Esophagus squamous epithelium (tissue), 4 donors: ENCODE data around the gene ATP8B4.

ENCODE experiments used
- POLR2A ChIP-seq, 4 donors: fragments of 450-650 bp; IDR thresholded peaks; one replicate each; pipeline ENCODE4 v1.6.1; 2017; ENCODE audit warnings: antibody characterized with exemption in 4 of 4, mild to moderate bottlenecking in 4 of 4, moderate library complexity in 3 of 4
- TF ChIP-seq, protein P1 (sequence below), 6 experiments: fragments of 450-650 bp in 4 of 6; fragments of 200-600 bp in 2 of 6; sonication (generic) in 2 of 6; IDR thresholded peaks; one replicate each; pipeline ENCODE4 v1.5.1; 2016 to 2019; ENCODE audit warnings: antibody characterized with exemption in 6 of 6, mild to moderate bottlenecking in 4 of 6, moderate library complexity in 4 of 6

DNA sequence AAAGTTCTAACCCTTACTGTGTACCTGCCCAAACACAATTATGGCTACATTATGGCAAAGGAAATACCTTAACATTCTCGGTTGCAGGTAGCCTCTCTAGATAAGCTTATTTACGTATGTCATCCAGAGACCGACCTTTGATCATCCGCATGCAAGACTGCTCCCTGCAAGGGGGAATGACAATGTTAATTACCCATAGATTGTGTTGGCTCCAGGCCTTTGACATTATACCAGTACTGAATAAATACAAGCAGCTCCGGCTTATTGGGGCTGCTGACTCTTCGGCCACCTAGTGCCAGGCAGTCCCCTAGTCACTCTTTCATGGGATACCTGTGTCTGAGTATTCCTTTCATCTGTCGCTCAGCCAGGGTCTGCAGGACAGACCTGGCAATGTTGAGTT lies 274.6 kb downstream of the ATP8B4 start:
- TF ChIP-seq, protein P1, sequence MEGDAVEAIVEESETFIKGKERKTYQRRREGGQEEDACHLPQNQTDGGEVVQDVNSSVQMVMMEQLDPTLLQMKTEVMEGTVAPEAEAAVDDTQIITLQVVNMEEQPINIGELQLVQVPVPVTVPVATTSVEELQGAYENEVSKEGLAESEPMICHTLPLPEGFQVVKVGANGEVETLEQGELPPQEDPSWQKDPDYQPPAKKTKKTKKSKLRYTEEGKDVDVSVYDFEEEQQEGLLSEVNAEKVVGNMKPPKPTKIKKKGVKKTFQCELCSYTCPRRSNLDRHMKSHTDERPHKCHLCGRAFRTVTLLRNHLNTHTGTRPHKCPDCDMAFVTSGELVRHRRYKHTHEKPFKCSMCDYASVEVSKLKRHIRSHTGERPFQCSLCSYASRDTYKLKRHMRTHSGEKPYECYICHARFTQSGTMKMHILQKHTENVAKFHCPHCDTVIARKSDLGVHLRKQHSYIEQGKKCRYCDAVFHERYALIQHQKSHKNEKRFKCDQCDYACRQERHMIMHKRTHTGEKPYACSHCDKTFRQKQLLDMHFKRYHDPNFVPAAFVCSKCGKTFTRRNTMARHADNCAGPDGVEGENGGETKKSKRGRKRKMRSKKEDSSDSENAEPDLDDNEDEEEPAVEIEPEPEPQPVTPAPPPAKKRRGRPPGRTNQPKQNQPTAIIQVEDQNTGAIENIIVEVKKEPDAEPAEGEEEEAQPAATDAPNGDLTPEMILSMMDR (IDR thresholded peaks at IDR 0.05): no peak
- TF ChIP-seq POLR2A (IDR thresholded peaks at IDR 0.05): no peak
